GM21367 (cell line): ENCODE data around the gene BRD3.

ENCODE experiments used
- ATAC-seq: cut with Tn5 transposase; IDR thresholded peaks from one replicate; pipeline ENCODE4 v1.9.1; 2021; ENCODE audit not compliant: unreplicated experiment

BRD3 gene

DNA sequence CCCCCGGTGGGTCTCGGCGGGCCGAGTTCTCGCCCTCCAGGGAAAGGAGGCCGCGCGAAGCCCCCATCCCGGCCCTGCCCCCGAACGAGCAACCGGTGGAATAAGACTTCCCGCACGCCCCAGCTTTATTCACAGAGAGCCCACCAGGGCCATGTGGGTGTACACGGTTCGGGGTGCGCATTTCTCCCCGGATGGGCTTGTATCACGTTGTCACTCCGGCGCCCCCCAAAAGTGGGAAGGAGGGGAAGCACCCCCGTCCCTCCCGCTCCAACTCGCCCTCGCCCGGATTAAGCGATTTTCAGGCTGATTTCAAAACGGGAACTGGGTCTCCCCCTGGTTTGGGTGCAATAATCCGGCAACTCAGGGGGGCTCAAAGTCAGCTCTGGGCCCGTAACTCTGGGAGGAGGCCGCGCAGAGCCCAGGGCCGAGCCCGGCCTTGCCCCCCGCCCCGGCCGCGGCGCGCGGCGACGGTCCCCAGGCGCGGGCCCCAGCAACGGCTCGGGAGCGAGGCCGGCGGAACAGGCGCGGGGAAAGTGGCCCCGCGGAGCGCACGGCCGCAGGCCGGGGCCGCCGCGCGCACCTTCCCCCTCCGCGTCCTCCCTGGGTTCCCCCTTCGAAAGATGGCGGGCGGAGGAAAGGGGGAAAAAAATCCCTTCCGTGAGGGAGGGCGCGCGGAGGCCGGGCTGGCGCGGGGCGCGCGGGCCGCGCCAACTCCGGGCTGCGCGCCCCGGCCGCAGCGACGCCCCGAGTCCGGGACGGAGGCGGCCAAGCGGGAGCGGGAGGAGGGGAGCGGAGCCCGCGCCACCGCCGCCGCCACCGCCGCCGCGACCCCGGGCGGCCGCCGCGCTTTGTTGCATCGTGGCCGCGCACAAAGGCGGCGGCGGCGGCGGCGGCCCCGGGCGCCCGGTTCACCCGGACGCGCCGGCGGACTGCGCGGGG, 644 bp downstream of the BRD3 start:
- peak; percentile 9 for ATAC-seq

DNA sequence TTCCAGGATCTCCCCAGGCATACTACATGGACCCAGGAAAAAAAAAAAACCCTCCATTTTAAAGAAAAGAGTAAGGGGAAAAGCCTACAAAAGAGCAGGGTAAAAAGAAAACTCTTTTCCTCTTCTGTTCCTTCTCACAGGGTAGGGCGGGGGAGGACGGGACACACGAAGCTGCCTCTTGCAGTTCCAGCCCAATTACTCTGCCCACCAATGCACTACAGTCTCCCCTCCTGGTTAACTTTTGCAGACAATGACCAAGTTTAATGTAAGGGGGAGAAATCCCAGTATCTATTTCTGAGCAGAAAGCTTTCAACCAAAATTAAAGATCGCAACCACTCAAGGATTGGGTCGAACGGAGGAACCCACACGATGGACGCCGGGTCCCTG, 1.3 kb downstream of the BRD3 start:
- ATAC-seq, result no peak

GRCh38 chr9:134065612-134066419, 2.0 kb downstream of the BRD3 start:
- ATAC-seq, result no peak

GRCh38 chr9:134064711-134065110, 3.1 kb downstream of the BRD3 start:
- ATAC-seq, result no peak

DNA sequence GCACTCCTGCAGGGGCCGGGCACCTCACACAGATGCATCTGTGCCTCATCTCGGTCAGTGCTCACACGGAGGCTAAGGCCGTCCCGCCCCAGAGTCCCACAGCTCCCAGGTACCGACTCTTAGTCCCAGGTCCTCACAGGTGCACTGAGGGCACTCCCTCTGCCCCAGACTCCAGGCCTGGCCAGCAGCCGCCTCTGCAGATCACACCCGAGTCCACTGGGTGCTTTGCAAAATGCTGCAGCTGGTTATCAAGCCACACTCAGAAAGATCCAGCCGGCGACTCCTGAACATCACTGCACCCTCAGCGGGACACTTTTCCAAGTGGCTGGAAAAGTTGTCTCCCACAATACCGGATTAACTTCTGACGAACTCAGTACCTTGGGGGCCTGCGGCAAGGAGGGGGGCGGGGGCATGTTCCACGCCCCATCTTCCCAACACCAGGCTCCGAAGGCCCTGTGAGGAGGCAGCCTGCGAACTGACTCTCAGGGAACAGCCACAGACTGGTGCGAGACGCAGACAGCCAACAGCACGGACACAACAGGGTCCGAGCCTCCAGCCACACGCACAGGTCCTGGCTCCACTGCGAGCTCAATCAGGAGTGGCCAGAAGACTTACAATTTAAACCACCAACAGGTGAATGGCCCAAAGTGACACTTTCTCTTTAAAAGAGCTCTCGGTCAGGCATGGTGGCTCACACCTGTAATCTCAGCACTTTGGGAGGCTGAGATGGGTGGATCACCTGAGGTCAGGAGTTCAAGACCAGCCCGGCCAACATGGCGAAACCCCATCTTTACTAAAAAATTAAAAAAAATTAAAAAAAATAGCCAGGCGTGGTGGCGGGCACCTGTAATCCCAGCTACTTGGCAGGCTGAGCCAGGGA, 4.0 kb downstream of the BRD3 start:
- ATAC-seq, result no peak

GRCh38 chr9:134063088-134063570, 4.7 kb downstream of the BRD3 start:
- no peak for ATAC-seq

- ATAC-seq, result no peak
Observed at GRCh38 chr9:134062461-134063087, 5.3 kb downstream of the BRD3 start.

GRCh38 chr9:134061688-134062371, 6.0 kb downstream of the BRD3 start:
- no peak for ATAC-seq

- no peak for ATAC-seq
Observed at GRCh38 chr9:134061019-134061687, 6.7 kb downstream of the BRD3 start.

- no peak for ATAC-seq
Observed at GRCh38 chr9:134060546-134060945, 7.3 kb downstream of the BRD3 start.

- peak; percentile 71 for ATAC-seq
Observed at GRCh38 chr9:134059661-134060395, 8.0 kb downstream of the BRD3 start.

DNA sequence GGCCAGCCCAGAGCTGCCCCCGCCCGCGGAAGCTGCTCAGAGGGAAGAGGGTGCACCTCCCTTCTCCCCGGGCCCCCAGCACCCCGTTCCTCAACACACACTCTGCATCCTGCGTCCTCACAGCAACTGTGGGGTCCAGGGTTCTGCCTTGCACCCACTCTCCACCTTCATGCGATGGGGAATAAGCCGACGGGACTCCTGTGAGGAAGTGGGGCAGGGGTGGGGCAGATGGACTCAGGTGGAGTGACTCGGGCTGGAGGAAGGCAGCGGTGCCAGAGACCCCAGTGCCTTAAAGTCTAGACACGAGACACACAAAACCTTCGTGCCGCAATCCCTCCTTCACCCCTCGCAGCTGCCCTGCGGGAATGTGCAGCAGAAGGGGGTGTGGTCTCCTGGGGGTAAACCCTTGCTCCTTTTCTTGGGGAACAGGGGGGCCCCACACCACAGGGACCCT, 8.6 kb downstream of the BRD3 start:
- no peak for ATAC-seq

DNA sequence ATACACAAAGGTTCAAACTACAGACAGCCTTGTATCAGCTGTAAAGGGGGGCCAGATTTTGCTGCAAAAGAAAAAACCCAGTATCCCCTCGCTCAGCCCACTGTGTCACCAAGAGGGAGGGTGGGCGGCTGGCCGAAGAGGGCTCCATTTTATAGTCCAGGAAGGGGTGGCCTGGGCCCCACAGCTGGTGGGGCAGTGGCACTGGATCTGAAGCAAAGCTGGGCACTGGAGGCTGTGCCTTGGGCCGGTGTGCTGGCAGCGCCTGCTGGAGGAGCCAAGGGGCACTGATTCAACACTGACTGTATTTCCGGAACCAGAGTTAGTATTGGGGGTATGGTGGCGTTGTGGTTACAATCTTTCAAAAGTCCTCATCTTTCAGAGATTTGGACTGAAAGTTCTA, 9.1 kb downstream of the BRD3 start:
- no peak for ATAC-seq

DNA sequence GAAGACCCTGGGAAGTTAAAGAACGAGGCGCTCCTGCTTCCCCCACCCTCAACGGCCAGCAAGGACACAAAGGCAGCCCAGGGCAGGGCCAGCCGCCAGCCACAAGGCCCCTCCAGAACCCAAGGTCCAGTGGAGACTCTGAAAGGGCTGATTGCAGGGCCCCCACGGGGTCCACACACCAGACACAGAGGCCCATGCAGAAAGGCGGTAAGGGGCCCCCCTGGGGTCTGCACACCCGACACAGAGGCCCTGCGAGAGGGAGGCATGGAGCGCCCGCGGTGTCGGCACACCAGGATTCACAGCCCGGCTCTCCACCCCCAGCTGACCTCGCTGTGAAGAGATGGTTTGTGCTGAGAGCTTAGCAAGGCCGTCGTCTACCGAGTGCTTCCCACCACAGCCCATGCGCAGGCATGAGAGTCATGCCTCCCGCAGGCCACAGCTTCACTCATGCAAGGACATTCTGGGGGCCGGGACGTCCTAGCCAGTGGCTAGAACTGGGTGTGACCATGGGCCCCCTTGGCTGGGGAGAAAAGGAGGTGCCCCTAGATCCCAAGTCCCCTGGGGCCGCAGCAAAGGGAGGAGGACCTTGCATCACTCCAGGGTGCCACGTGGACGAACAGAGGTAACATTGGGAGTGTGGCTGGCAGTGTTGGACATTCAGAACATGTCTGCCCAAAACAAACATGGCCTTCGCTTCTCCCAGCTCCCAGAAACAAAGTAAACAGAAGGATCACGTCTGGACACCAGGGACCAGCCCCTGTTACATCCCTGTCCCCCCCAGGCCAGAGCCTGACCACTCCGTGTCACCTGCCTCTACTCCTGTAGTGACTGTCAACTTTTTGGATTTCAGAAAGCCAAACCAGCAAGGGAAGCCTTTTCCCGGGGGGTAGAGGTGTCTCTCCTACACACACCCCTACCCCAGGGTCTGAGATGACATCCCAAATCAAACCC, 9.8 kb downstream of the BRD3 start:
- no peak for ATAC-seq

DNA sequence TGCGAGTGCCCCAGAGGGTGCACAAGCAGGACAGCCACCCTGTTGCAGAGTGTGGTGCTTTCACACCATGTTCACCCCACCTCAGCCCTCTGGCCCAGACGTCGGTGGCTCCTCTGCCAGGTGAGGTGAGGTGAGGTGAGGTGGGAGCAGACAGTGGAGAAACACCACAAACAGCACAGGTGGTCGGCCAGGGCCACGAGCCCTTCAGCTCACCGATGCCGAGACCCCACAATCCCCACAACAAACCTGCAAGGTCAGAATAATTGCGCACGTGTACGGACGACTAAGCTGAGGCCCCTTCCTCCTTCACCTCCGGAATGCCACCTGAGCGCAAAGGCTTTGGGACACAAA, 10.5 kb downstream of the BRD3 start:
- ATAC-seq, result no peak

DNA sequence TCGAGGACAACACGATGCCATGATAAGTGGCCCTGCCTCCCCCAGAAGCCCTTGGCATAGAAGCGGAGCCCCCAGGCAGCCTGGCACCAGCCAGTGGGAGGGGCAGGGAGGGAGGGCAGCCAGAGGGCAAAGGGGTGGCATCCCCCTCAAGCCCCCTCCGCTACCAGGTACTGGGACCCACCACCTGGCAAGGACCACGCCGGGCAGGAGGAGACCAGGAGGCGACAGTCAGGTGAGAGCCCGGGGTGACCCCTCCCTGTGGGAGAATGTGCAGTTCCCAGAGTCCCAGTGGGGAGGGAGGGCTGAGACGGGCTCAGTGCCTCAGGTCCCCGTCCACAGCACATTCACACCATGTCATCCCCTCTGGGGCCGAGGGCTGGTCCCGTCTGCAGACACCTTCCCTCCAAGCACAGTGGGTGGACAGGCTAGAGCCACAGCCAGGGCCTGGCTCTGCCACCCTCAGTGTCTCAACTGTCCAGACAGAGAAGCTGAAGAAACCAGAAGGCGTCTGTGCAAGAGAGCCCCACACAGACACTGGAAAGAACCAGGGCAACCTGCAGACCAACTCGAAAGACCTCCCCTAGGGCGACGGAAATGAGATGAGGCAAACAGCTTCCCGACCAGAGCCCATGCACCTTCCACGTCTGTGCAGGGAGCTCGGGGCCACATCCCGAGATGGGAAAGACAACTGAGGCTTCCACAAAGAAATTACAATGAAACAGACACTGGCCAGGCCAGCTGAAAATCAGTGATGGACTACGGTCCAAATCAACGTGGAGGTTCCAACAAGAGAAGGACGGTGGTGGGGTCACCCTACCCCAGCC, 11.1 kb downstream of the BRD3 start:
- no peak for ATAC-seq

GRCh38 chr9:134055981-134056461, 11.8 kb downstream of the BRD3 start:
- no peak for ATAC-seq
